Loucy (cell line): ENCODE measurements around the gene CACHD1.

ENCODE experiments used
- H2AFZ ChIP-seq: fragments of 200-600 bp; sonication (generic); 2 replicates; pipeline ENCODE4 v1.6.0; 2016; ENCODE audit warnings: antibody characterized with exemption, mild to moderate bottlenecking, low read length, moderate library complexity
- H3F3A ChIP-seq: fragments of 200-600 bp; 2 replicates; pipeline ENCODE4 v1.6.0; 2016; ENCODE audit warnings: antibody characterized with exemption, low read depth, mild to moderate bottlenecking
- H3K27me3 ChIP-seq: fragments of 200-600 bp; sonication (generic); 2 replicates; pipeline ENCODE4 v1.6.1; 2014; ENCODE audit warnings: low read length, mild to moderate bottlenecking; ENCODE audit not compliant: insufficient read depth, poor library complexity, severe bottlenecking
- H3K36me3 ChIP-seq: fragments of 200-600 bp; sonication (generic); 2 replicates; pipeline ENCODE4 v1.6.1; 2016; ENCODE audit warnings: low read length; ENCODE audit not compliant: insufficient read depth
- H3K4me1 ChIP-seq: fragments of 200-600 bp; sonication (generic); 2 replicates; pipeline ENCODE4 v1.5.1; 2014; ENCODE audit warnings: low read length, mild to moderate bottlenecking; ENCODE audit not compliant: insufficient read depth, poor library complexity, severe bottlenecking
- H3K4me2 ChIP-seq: fragments of 200-600 bp; sonication (generic); 2 replicates; pipeline ENCODE4 v1.6.0; 2014; ENCODE audit warnings: antibody characterized with exemption, low read length, low read depth, mild to moderate bottlenecking; ENCODE audit not compliant: poor library complexity, severe bottlenecking
- H3K4me3 ChIP-seq: fragments of 200-600 bp; sonication (generic); 2 replicates; pipeline ENCODE4 v1.5.1; 2014; ENCODE audit warnings: low read length, mild to moderate bottlenecking, mixed read lengths; ENCODE audit not compliant: poor library complexity, severe bottlenecking
- H3K79me2 ChIP-seq: fragments of 200-600 bp; sonication (generic); 2 replicates; pipeline ENCODE4 v1.6.1; 2014; ENCODE audit warnings: low read length; ENCODE audit not compliant: insufficient read depth
- H3K9ac ChIP-seq: fragments of 200-600 bp; sonication (generic); 2 replicates; pipeline ENCODE4 v1.6.0; 2014; ENCODE audit warnings: mild to moderate bottlenecking, low read depth, low read length, moderate library complexity; ENCODE audit not compliant: poor library complexity, severe bottlenecking
- H3K9me2 ChIP-seq: fragments of 200-600 bp; sonication (generic); replicated peaks from 2 replicates; pipeline ENCODE4 v1.6.1; 2016; ENCODE audit warnings: low read depth, low read length, mixed read lengths
- H3K9me3 ChIP-seq: fragments of 200-600 bp; sonication (generic); 2 replicates; pipeline ENCODE4 v1.6.1; 2014; ENCODE audit warnings: mild to moderate bottlenecking, antibody characterized with exemption, low read length, low read depth; ENCODE audit not compliant: insufficient read depth
- H4K20me1 ChIP-seq: fragments of 200-600 bp; sonication (generic); 2 replicates; pipeline ENCODE4 v1.6.0; 2014; ENCODE audit warnings: antibody characterized with exemption, low read length, mild to moderate bottlenecking; ENCODE audit not compliant: insufficient read depth, poor library complexity, severe bottlenecking
- CTCF ChIP-seq: fragments of 200-600 bp; sonication (generic); conservative IDR thresholded peaks from 2 replicates; pipeline ENCODE4 v1.5.1; 2014; ENCODE audit warnings: mild to moderate bottlenecking, antibody characterized with exemption, low read length
- EZH2phosphoT487 ChIP-seq: fragments of 200-600 bp; IDR thresholded peaks from 2 replicates; pipeline ENCODE4 v1.6.1; 2018; ENCODE audit warnings: antibody characterized with exemption, mild to moderate bottlenecking, moderate library complexity, borderline replicate concordance

CACHD1 gene

GRCh38 chr1:64527165-64527564, 57.2 kb downstream of the CACHD1 start:
- no peaks in the 10 kb centered on the region for H3K9me2 ChIP-seq
- H3K9me3 ChIP-seq = no peaks in the 10 kb centered on the region
- peaks cover 4% of the 10 kb centered on the region for H4K20me1 ChIP-seq
- H3K9ac ChIP-seq = no peak overlapping the region
- no peaks in the 10 kb centered on the region for H3K36me3 ChIP-seq
- no peaks in the 10 kb centered on the region for H3F3A ChIP-seq
- no peak overlapping the region for H3K4me2 ChIP-seq
- no peak for TF ChIP-seq CTCF
- no peak for TF ChIP-seq EZH2phosphoT487
- H3K27me3 ChIP-seq = no peaks in the 10 kb centered on the region
- no peak overlapping the region for H3K4me3 ChIP-seq
- H3K4me1 ChIP-seq = peaks cover 6% of the 10 kb centered on the region
- no peak overlapping the region for H2AFZ ChIP-seq
- peaks cover 52% of the 10 kb centered on the region; the same call in 1 of the 2 replicates for H3K79me2 ChIP-seq

GRCh38 chr1:64527786-64528185, 57.9 kb downstream of the CACHD1 start:
- no peaks in the 10 kb centered on the region for H3K9me2 ChIP-seq
- no peak overlapping the region for H3K4me3 ChIP-seq
- H3F3A ChIP-seq = no peaks in the 10 kb centered on the region
- no peak overlapping the region for H3K4me2 ChIP-seq
- no peaks in the 10 kb centered on the region for H3K27me3 ChIP-seq
- peaks cover 4% of the 10 kb centered on the region for H4K20me1 ChIP-seq
- H2AFZ ChIP-seq = no peak overlapping the region
- TF ChIP-seq CTCF (no peak), EZH2phosphoT487 (no peak)
- no peaks in the 10 kb centered on the region for H3K36me3 ChIP-seq
- H3K9me3 ChIP-seq = no peaks in the 10 kb centered on the region
- H3K4me1 ChIP-seq = peaks cover 12% of the 10 kb centered on the region
- no peak overlapping the region for H3K9ac ChIP-seq
- peaks cover 58% of the 10 kb centered on the region; the same call in 1 of the 2 replicates for H3K79me2 ChIP-seq

GRCh38 chr1:64530969-64531692, 61.2 kb downstream of the CACHD1 start:
- Histone ChIP-seq H3K79me2 (peaks cover 71% of the 10 kb centered on the region; the same call in 1 of the 2 replicates), H2AFZ (no peak overlapping the region), H3K4me1 (peaks cover 14% of the 10 kb centered on the region), H3K9me3 (no peaks in the 10 kb centered on the region), H3K9me2 (no peaks in the 10 kb centered on the region), H3K27me3 (no peaks in the 10 kb centered on the region), H3K4me3 (no peak overlapping the region), H3F3A (no peaks in the 10 kb centered on the region), H4K20me1 (peaks cover 4% of the 10 kb centered on the region), H3K4me2 (no peak overlapping the region), H3K36me3 (no peaks in the 10 kb centered on the region), H3K9ac (no peak overlapping the region)
- no peak for TF ChIP-seq CTCF
